Measurements from ENCODE around the gene ZC2HC1B.
"Not testable (repeated sequence)": the region's sequence is repeated elsewhere in the genome, so short reads cannot be mapped to it uniquely, and the experiment has no call there.

Gene ZC2HC1B

DNA sequence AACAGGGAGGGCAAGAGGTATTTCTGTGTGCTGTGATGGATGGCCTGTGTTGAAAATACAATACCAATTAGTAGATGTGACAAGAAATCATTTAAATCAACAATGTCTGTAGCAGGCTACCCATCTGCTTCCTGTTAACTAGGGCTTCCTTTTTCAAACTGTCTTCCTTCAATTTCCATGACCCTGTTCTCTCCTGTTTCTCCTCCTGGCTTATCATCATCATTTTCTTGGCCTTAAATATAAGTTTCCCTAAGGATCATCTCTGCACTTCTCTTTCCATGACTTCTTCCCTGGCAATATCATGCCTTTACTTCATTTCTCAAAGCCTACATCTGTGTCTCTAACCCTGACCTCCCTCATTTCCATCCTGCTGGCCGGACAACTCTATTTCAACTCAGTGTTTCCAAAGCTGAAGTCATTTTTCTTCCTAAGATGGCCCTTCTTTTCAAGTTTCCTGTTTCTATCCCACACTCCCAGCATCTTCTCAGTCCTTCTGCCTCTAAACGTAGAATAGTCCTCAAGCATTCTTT lies 18.2 kb downstream of the ZC2HC1B start:
- H3K27ac Mint-ChIP-seq: no peak overlapping the region
- no peak for ATAC-seq
- no peaks in the 10 kb centered on the region for H3K27me3 Mint-ChIP-seq
- no peak overlapping the region for H3K4me3 Mint-ChIP-seq
- H3K36me3 Mint-ChIP-seq (ENCODE audit: low read depth): no peaks in the 10 kb centered on the region
- peaks cover 2% of the 10 kb centered on the region for H3K4me1 Mint-ChIP-seq
- DNase-seq: no peak
- peaks cover 8% of the 10 kb centered on the region for H3K9me3 Mint-ChIP-seq

DNA sequence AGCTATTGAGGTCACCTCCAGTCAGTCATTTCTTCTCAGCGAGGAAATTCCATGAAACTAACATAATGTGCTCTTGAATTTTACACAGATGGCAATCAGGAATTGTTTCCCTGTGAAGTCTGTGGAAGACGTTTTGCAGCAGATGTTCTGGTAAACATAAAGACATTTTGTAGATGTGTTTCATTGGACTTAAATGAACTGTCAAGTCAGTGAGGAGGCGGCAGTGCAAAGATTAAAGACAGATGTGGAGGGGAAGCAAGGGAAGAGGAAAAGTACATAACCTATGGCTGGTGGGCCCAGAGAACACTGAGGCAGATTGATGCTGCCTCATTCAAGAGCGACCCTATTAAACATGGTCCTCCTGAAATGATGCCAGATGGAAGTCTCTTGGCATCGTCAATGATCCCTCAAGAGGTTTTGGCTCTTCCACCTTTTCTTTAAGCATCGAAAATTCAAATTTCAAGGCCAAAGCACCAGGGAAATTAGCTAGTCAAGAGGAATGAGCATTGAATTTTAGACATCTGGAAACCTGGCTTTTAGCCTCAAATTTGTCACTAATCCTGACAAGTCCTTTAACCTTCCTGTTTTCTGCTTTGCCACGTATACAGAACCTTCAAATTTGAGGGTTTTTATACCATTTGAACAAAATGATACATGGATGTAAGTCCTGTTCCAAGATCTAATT lies 20.1 kb downstream of the ZC2HC1B start:
- Mint-ChIP-seq H3K27me3 (no peaks in the 10 kb centered on the region), H3K36me3 (ENCODE audit: low read depth) (no peaks in the 10 kb centered on the region), H3K4me1 (no peaks in the 10 kb centered on the region), H3K27ac (no peak overlapping the region), H3K9me3 (no peaks in the 10 kb centered on the region), H3K4me3 (no peak overlapping the region)
- no peak for DNase-seq
- no peak for ATAC-seq

DNA sequence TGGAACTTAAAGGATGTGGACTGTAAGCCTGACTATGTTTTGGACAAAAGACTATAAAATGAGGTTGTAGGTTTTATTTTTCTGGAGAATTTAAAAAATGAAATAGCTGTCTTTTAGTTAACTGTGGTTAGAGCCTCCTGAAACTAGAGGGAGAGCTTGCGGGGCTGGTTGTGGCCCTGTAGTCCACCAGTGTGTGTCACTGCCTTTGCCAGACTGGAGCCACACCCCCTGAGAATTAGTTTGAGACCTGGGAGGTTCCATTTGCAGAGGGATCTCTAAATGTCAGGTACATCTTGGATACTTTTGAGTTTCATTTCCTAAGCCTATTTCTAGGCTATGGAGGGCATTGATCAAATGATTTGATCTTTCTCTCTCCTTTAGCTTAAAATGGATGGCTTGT lies 20.8 kb downstream of the ZC2HC1B start:
- DNase-seq: no peak
- Mint-ChIP-seq H3K4me1 (no peaks in the 10 kb centered on the region), H3K36me3 (ENCODE audit: low read depth) (no peaks in the 10 kb centered on the region), H3K4me3 (no peak overlapping the region), H3K9me3 (no peaks in the 10 kb centered on the region), H3K27ac (no peak overlapping the region), H3K27me3 (no peaks in the 10 kb centered on the region)
- no peak for ATAC-seq

DNA sequence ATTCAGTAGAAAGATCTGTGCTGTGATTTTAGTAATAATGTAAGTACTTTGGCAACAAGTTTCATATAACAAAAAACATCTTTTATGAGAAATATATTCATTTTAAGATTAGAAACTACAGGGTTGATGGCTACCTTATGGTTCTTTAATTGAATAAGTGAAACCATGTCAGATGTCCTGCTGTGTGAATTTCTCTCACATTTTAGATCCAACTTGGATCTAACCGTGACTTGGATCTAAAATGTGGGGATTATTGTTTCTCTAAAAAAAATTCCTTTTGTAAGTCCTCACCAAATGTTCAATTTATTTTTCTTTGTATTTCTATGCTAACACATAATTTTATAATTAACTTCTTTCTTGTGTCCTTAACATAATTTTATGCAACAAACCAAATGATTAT lies 30.4 kb downstream of the ZC2HC1B start:
- Mint-ChIP-seq H3K27ac (no peak overlapping the region), H3K4me3 (no peak overlapping the region), H3K36me3 (ENCODE audit: low read depth) (no peaks in the 10 kb centered on the region)

DNA sequence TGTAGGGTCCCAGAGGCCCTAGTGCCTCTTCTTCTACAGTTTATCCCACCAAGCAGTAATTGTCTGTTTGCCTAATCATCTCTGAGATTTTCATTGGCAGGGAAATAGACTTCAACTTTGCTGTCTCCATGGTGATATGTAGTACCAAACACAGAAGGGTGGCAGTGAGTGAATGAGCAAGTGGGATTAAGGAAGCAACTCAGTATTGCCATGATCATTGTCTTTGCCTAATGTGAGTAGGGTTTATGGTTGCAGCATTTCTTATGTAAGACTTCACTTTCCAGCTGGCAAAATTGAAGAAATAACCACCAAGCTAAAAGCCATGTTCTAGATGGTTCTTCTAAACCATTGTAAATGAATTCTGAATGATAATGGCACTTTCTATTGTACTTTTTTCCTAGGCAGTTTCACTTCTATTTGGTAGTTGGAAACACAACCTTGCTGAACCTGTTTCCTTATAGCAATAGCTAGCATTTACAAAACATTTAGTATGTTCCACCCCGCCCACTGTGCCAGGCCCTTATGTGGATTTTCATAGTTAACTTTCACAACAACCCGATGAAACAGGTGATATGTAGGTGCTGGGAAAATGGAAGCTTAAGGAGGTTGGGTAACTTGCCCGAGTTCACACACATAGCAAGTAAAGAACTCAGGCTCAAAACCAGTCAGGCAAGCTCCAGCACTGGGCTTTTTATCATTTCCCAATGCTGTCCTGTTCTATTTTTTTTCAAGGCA lies 32.0 kb downstream of the ZC2HC1B start:
- Mint-ChIP-seq H3K27ac (no peak overlapping the region), H3K9me3 (no peaks in the 10 kb centered on the region), H3K4me1 (no peaks in the 10 kb centered on the region), H3K4me3 (no peak overlapping the region), H3K27me3 (no peaks in the 10 kb centered on the region), H3K36me3 (ENCODE audit: low read depth) (no peaks in the 10 kb centered on the region)
- DNase-seq (no peak), ATAC-seq (no peak)

More for the DNA sequence above, 30.4 kb downstream of the ZC2HC1B start:
- no peaks in the 10 kb centered on the region for H3K4me1 Mint-ChIP-seq
- ATAC-seq (no peak), DNase-seq (no peak)
- no peaks in the 10 kb centered on the region for H3K9me3 Mint-ChIP-seq
- H3K27me3 Mint-ChIP-seq: no peaks in the 10 kb centered on the region

DNA sequence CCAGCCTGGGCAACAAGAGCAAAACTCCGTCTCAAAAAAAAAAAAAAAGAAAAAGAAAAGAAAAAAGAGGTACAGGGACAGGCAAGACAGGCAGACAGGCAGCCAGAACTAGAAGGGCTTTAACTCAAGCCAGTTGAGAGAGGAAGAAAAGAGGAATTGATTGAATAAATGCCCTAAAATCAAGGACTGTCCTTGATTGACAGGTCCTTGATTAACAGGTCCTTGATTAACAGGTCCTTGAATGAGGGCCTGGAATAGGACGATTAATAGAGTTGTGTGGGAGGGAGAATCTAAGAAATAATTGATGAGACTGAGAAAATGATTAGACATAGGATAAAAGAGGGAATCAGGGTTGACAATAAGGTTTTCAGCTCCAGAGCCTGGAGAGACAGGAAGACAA lies 36.1 kb downstream of the ZC2HC1B start:
- no peaks in the 10 kb centered on the region for H3K36me3 Mint-ChIP-seq (ENCODE audit: low read depth)
- ATAC-seq: no peak
- no peak for DNase-seq
- no peak overlapping the region for H3K27ac Mint-ChIP-seq
- H3K4me3 Mint-ChIP-seq: no peak overlapping the region
- H3K9me3 Mint-ChIP-seq: no peaks in the 10 kb centered on the region
- no peaks in the 10 kb centered on the region for H3K27me3 Mint-ChIP-seq
- H3K4me1 Mint-ChIP-seq: peaks cover 3% of the 10 kb centered on the region

DNA sequence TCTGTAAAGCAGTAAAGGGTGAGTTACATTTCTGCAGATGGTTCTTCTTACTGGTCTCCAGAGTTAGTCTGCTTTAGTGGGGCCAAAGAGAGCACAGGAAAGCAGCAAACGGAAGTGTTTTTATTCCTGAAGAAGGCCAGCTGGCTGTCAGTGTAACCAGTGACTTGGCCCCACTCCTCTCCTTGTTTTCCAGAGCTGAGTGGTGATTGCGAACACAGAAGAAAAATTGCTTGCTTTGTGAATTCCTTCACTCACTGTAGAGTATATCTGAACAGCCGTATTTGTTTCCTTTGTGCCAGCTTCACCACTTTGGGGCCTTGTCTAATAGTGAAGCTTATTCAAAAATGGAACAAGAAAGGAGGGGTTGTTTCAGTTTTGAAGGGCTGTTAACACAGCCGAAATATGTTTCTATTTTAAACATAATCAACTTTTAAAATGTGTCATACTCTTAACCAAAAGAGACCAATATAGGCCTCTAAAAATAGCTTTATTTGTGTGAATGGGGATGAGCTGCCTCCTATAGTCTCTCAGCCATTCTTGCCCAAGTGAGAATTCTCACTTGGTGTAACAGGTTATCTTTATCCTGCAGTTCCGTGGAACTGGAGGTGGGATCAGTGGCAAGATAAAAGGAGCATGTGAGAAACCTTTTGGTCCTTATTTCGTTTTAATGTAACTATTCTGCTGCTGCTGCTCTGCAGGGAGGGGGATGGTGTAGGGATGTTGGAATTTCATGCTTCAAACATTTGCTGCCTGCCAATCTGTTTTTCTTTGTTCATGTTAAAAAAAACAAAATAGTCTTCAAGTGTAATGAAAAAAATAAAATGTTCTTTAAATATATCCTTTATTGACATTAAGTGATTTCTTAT lies 37.8 kb downstream of the ZC2HC1B start:
- no peak for DNase-seq
- no peaks in the 10 kb centered on the region for H3K36me3 Mint-ChIP-seq (ENCODE audit: low read depth)
- H3K4me1 Mint-ChIP-seq: peaks cover 3% of the 10 kb centered on the region
- peak overlapping the region; percentile 21 for H3K27ac Mint-ChIP-seq
- H3K9me3 Mint-ChIP-seq: no peaks in the 10 kb centered on the region
- no peak overlapping the region for H3K4me3 Mint-ChIP-seq
- peak; percentile 73 for ATAC-seq
- no peaks in the 10 kb centered on the region for H3K27me3 Mint-ChIP-seq

DNA sequence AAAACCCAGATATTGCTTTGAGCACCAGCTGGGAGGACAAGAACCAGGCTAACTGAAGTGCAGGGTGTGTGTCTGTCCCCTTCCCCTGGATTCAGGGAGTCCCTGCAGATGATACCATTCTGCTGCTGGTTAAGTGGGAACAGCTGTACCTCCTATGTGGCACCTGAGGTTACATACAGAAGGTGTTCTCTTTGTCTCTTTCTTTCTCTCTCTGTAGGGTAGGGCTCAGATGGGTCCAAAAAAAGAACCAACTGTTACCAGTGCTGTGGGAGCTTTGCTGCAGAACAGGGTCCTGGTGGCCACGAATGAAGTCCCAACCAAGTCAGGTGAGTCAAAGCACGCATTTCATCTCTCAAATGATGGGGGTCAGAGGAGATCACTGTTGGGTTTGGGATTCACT lies 38.6 kb downstream of the ZC2HC1B start:
- H3K27me3 Mint-ChIP-seq: no peaks in the 10 kb centered on the region
- H3K9me3 Mint-ChIP-seq: no peaks in the 10 kb centered on the region
- no peak overlapping the region for H3K4me3 Mint-ChIP-seq
- no peak overlapping the region for H3K27ac Mint-ChIP-seq
- no peaks in the 10 kb centered on the region for H3K36me3 Mint-ChIP-seq (ENCODE audit: low read depth)
- DNase-seq: no peak
- peaks cover 3% of the 10 kb centered on the region for H3K4me1 Mint-ChIP-seq
- no peak for ATAC-seq

DNA sequence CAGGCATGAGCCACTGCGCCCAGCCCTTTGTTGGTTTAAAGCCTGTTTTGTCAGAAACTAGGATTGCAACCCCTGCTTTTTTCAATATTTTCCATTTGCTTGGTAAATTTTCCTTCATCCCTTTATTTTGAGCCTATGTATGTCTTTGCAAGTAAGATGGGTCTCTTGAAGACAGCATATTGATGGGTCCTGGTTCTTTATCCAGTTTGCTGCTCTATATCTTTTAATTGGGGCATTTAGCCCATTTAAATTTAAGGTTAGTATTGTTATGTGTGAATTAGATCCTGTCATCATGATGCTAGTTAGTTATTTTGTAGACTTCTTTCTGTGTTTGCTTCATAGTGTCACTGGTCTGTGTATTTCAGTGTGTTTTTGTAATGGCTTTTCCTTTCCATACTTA lies 46.8 kb downstream of the ZC2HC1B start:
- Mint-ChIP-seq H3K27me3 (no peaks in the 10 kb centered on the region), H3K36me3 (ENCODE audit: low read depth) (peaks cover 9% of the 10 kb centered on the region), H3K27ac (no peak overlapping the region), H3K4me1 (no peaks in the 10 kb centered on the region), H3K4me3 (no peak overlapping the region), H3K9me3 (peaks cover 10% of the 10 kb centered on the region)
- no peak for ATAC-seq
- no peak for DNase-seq

DNA sequence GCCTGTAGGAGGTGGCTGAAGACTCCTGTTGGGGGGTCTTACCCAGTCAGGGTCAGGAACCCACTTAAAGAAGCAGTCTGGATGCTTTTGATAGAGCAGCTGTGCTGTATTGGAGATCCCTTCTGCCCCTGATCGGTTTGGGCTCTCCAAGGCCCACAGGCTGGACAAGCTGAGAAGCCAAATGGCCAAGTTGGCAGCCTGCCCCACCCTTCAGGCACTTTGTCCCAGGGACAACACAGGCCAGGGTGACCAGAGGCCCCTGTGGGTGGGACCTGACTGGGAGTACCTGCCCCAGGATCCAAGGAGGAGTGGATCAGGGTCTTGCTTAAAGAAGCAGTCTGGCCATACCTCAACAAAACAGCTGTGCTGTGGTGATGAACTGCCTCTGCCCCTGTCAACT lies 48.4 kb downstream of the ZC2HC1B start:
- Mint-ChIP-seq H3K4me3 (no peak overlapping the region), H3K9me3 (peaks cover 10% of the 10 kb centered on the region), H3K4me1 (no peaks in the 10 kb centered on the region), H3K27ac (no peak overlapping the region), H3K36me3 (ENCODE audit: low read depth) (peaks cover 14% of the 10 kb centered on the region), H3K27me3 (no peaks in the 10 kb centered on the region)
- ATAC-seq (no peak), DNase-seq (no peak)

DNA sequence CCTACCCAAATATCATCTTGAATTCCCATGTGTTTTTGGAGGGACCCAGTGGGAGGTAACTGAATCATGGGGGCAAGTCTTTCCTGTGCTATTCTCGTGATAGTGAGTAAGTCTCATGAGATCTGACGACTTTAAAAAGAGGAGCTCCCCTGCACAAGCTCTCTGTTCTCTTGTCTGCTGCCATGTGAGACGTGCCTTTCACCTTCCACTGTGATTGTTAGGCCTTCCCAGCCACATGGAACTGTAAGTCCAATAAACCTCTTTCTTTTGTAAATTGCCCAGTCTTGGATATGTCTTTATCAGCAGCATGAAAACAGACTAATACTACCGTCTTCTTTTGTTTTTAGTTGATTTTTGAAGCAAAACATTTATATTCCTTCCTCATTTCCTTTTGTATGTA lies 52.8 kb downstream of the ZC2HC1B start:
- H3K4me3 Mint-ChIP-seq, H3K4me1 Mint-ChIP-seq, DNase-seq, H3K27me3 Mint-ChIP-seq, ATAC-seq, H3K27ac Mint-ChIP-seq: not testable (repeated sequence)
- peaks cover 18% of the 10 kb centered on the region for H3K9me3 Mint-ChIP-seq
- H3K36me3 Mint-ChIP-seq (ENCODE audit: low read depth): peaks cover 14% of the 10 kb centered on the region

DNA sequence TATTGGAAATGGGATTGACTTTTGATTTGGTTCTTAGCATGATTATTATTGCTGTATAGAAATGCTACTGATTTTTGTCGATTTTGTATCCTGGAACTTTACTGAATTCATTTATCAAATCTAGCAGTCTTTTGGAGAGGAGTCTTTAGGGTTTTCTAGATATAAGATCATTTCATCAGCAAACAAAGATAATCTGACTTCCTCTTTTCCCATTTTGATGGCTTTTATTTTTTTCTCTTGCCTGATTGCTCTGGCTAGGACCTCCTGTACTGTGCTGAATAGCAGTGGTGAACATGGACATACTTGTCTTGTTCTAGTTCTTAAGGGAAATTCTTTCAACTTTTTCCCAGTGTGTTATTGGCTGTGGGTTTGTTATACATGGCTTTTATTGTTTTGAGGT lies 64.6 kb downstream of the ZC2HC1B start:
- ATAC-seq (no peak), DNase-seq (no peak)
- H3K9me3 Mint-ChIP-seq: peaks cover 32% of the 10 kb centered on the region
- no peak overlapping the region for H3K4me3 Mint-ChIP-seq
- peaks cover 4% of the 10 kb centered on the region for H3K36me3 Mint-ChIP-seq (ENCODE audit: low read depth)
- H3K4me1 Mint-ChIP-seq: no peaks in the 10 kb centered on the region
- no peaks in the 10 kb centered on the region for H3K27me3 Mint-ChIP-seq
- no peak overlapping the region for H3K27ac Mint-ChIP-seq

DNA sequence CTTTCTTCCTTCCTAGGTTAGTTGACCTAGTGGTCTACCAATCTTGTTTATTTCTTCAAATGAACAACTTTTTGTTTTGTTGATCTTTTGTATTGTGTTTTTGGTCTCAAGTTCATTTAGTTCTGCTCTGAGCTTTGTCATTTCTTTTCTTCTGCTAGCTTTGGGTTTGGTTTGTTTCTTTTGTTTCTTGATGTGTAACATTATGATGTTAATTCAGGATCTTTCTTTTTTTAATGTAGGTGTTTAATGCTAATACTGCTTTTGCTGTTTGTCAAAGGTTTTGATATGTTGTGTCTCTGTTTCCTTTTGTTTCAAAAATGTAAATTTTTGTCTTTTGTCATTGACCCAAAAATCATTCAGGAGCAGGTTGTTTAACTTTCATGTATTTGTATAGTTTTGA lies 65.7 kb downstream of the ZC2HC1B start:
- Mint-ChIP-seq H3K4me3 (no peak overlapping the region), H3K4me1 (no peaks in the 10 kb centered on the region), H3K9me3 (peaks cover 32% of the 10 kb centered on the region), H3K27me3 (no peaks in the 10 kb centered on the region), H3K36me3 (ENCODE audit: low read depth) (peaks cover 4% of the 10 kb centered on the region), H3K27ac (no peak overlapping the region)
- DNase-seq (no peak), ATAC-seq (no peak)

DNA sequence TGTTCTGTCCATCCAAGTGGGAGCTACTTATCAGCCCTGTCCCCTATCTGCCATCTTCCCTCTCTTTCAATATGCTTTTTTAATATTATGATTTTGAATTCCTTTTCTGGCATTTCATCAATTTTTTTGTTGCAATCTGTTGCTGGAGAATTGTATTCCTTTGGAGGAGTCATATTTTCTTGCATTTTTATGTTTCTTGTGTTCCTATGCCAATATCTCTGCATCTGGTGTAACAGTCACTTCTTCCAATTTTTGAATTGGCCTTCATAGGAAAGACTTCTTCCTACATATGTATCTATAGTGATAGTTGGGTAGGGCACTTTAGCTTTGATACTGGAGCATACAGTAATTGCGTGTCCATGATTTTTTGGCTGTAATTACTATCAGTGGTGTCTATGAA lies 70.1 kb downstream of the ZC2HC1B start:
- H3K9me3 Mint-ChIP-seq: peaks cover 19% of the 10 kb centered on the region
- no peak for DNase-seq
- H3K4me3 Mint-ChIP-seq: no peak overlapping the region
- H3K36me3 Mint-ChIP-seq (ENCODE audit: low read depth): peaks cover 4% of the 10 kb centered on the region
- H3K4me1 Mint-ChIP-seq: peaks cover 1% of the 10 kb centered on the region
- no peak for ATAC-seq
- no peaks in the 10 kb centered on the region for H3K27me3 Mint-ChIP-seq
- no peak overlapping the region for H3K27ac Mint-ChIP-seq

DNA sequence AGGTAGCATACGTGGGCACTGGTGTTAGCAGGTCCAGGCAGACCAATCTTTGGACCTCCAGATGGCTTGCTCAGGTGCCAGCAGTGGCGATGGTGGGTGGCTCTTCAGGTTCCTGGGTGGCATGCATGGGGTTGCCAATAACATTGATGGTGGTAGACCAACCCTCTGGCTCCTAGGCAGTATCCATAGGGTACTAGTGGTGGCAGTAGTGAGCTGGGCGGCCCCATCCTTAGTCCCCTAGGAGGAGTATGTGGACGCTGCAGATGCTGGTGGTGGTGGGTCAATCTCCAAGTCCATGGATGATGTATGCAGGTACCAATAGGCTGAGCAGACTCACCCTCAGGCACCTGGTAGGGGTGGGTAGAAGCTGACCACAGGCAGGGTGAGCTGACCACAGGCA lies 70.6 kb downstream of the ZC2HC1B start:
- peaks cover 4% of the 10 kb centered on the region for H3K36me3 Mint-ChIP-seq (ENCODE audit: low read depth)
- peaks cover 4% of the 10 kb centered on the region for H3K4me1 Mint-ChIP-seq
- H3K27ac Mint-ChIP-seq: no peak overlapping the region
- DNase-seq: no peak
- ATAC-seq: no peak
- H3K4me3 Mint-ChIP-seq: no peak overlapping the region
- H3K9me3 Mint-ChIP-seq: peaks cover 19% of the 10 kb centered on the region
- H3K27me3 Mint-ChIP-seq: no peaks in the 10 kb centered on the region
